MM.1S (cell line): ENCODE measurements around the gene PLCXD1.

Experiments
- DNase-seq: peaks from one replicate; pipeline ENCODE4 v3.0.0-alpha.2; 2015
- H2AFZ ChIP-seq: fragments of 300-600 bp; sonication (generic); 2 replicates; pipeline ENCODE4 v1.6.0; 2016; ENCODE audit warnings: antibody characterized with exemption, low read length
- H3F3A ChIP-seq: fragments of 300-600 bp; sonication (generic); 2 replicates; pipeline ENCODE4 v1.6.1; 2016; ENCODE audit warnings: mild to moderate bottlenecking, antibody characterized with exemption, low read length, moderate library complexity, mixed read lengths; ENCODE audit not compliant: insufficient read depth
- H3K27ac ChIP-seq: fragments of 300-600 bp; sonication (generic); 2 replicates; pipeline ENCODE4 v1.5.1; 2016; ENCODE audit warnings: mild to moderate bottlenecking, low read length
- H3K27me3 ChIP-seq: fragments of 300-600 bp; sonication (generic); replicated peaks from 2 replicates; pipeline ENCODE4 v1.6.0; 2016; ENCODE audit warnings: low read length; ENCODE audit not compliant: insufficient read depth
- H3K36me3 ChIP-seq: fragments of 300-600 bp; sonication (generic); replicated peaks from 2 replicates; pipeline ENCODE4 v1.6.1; 2016; ENCODE audit warnings: mild to moderate bottlenecking, low read length, mixed read lengths; ENCODE audit not compliant: insufficient read depth
- H3K4me1 ChIP-seq: fragments of 300-600 bp; sonication (generic); 2 replicates; pipeline ENCODE4 v1.6.1; 2016; ENCODE audit warnings: low read length, mixed read lengths
- H3K4me2 ChIP-seq: fragments of 300-600 bp; sonication (generic); 2 replicates; pipeline ENCODE4 v1.6.0; 2016; ENCODE audit warnings: low read depth, low read length
- H3K4me3 ChIP-seq: fragments of 300-600 bp; sonication (generic); 2 replicates; pipeline ENCODE4 v1.5.1; 2016; ENCODE audit warnings: low read length, mixed read lengths
- H3K79me2 ChIP-seq: fragments of 300-600 bp; sonication (generic); 2 replicates; pipeline ENCODE4 v1.6.1; 2016; ENCODE audit warnings: mixed run types, low read length, mixed read lengths
- H3K9ac ChIP-seq: fragments of 300-600 bp; sonication (generic); 2 replicates; pipeline ENCODE4 v1.6.1; 2016; ENCODE audit warnings: low read length, mixed read lengths
- H3K9me2 ChIP-seq: fragments of 300-600 bp; sonication (generic); replicated peaks from 2 replicates; pipeline ENCODE4 v1.6.1; 2016; ENCODE audit warnings: mild to moderate bottlenecking, low read length, mixed read lengths; ENCODE audit not compliant: insufficient read depth
- H3K9me3 ChIP-seq: fragments of 300-600 bp; sonication (generic); replicated peaks from 2 replicates; pipeline ENCODE4 v1.6.1; 2016; ENCODE audit warnings: mild to moderate bottlenecking, low read length, mixed read lengths; ENCODE audit not compliant: insufficient read depth
- H4K20me1 ChIP-seq: fragments of 300-600 bp; sonication (generic); 2 replicates; pipeline ENCODE4 v1.6.1; 2016; ENCODE audit warnings: mild to moderate bottlenecking, low read length, moderate library complexity, mixed read lengths; ENCODE audit not compliant: insufficient read depth
- EZH2 ChIP-seq: fragments of 300-600 bp; sonication (generic); optimal IDR thresholded peaks from 2 replicates; pipeline ENCODE3; 2017; ENCODE audit warnings: low read depth, mild to moderate bottlenecking, antibody characterized with exemption, low read length, mixed read lengths
- EZH2phosphoT487 ChIP-seq: fragments of 300-600 bp; sonication (generic); IDR thresholded peaks from 2 replicates; pipeline ENCODE4 v1.6.1; 2018; ENCODE audit warnings: antibody characterized with exemption, low read length
- TF ChIP-seq, protein P1 (sequence below): fragments of 300-600 bp; sonication (generic); IDR thresholded peaks from 2 replicates; pipeline ENCODE4 v1.5.1; 2016; ENCODE audit warnings: antibody characterized with exemption, low read length, mixed read lengths

Gene PLCXD1

DNA sequence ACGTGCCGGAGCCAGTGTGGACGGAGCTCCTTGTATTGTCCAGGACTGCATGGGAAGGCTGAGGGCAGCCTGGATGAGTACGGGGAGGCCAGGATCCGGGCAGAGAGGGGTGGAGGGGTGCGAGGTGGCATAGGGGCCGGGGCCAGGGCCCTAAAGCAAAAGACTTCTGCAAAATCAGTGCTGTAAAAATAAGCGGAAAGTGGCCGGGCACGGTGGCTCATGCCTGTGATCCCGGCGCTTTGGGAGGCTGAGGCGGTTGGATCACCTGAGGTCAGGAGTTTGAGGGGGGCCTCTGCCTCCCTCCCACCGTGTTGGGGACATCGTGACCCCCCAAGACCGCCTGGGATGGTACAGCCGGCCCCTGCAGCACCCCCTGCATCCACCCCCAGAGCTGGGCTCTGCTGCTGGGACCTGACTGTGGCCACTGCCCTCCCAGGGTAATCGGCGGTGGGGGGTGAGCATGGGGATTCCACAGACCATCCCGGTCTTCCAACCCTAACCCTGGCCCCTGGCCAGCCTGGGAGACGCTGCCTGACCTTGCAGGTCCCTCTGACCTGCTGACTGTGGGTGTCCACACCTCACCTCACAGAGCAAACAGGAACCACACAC is 23.4 kb upstream of the PLCXD1 start:
- Histone ChIP-seq H2AFZ (no peak overlapping the region), H3F3A (no peaks in the 10 kb centered on the region), H3K36me3 (no peaks in the 10 kb centered on the region), H3K27me3 (no peaks in the 10 kb centered on the region), H4K20me1 (no peaks in the 10 kb centered on the region), H3K9ac (no peak overlapping the region), H3K4me1 (no peaks in the 10 kb centered on the region), H3K79me2 (no peaks in the 10 kb centered on the region), H3K27ac (no peak overlapping the region), H3K9me3 (no peaks in the 10 kb centered on the region), H3K4me3 (no peak overlapping the region), H3K9me2 (no peaks in the 10 kb centered on the region), H3K4me2 (no peak overlapping the region)
- TF ChIP-seq EZH2phosphoT487 (no peak), EZH2 (no peak)
- TF ChIP-seq, protein P1, sequence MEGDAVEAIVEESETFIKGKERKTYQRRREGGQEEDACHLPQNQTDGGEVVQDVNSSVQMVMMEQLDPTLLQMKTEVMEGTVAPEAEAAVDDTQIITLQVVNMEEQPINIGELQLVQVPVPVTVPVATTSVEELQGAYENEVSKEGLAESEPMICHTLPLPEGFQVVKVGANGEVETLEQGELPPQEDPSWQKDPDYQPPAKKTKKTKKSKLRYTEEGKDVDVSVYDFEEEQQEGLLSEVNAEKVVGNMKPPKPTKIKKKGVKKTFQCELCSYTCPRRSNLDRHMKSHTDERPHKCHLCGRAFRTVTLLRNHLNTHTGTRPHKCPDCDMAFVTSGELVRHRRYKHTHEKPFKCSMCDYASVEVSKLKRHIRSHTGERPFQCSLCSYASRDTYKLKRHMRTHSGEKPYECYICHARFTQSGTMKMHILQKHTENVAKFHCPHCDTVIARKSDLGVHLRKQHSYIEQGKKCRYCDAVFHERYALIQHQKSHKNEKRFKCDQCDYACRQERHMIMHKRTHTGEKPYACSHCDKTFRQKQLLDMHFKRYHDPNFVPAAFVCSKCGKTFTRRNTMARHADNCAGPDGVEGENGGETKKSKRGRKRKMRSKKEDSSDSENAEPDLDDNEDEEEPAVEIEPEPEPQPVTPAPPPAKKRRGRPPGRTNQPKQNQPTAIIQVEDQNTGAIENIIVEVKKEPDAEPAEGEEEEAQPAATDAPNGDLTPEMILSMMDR: no peak
- DNase-seq: no peak

GRCh38 chrX:258291-259040 is 22.7 kb upstream of the PLCXD1 start:
- Histone ChIP-seq H4K20me1 (no peaks in the 10 kb centered on the region), H3K9ac (no peak overlapping the region), H3K4me2 (no peak overlapping the region)

GRCh38 chrX:259692-260355 is 21.4 kb upstream of the PLCXD1 start:
- TF ChIP-seq, protein P1: no peak
- TF ChIP-seq EZH2phosphoT487 (no peak), EZH2 (no peak)
- no peaks in the 10 kb centered on the region for H3K4me1 ChIP-seq
- no peak for DNase-seq
- H3K36me3 ChIP-seq: no peaks in the 10 kb centered on the region
- H3K27me3 ChIP-seq: no peaks in the 10 kb centered on the region
- no peaks in the 10 kb centered on the region for H3F3A ChIP-seq
- no peak overlapping the region for H3K27ac ChIP-seq
- H3K9me2 ChIP-seq: no peaks in the 10 kb centered on the region
- H3K4me3 ChIP-seq: no peak overlapping the region
- no peaks in the 10 kb centered on the region for H3K9me3 ChIP-seq
- no peak overlapping the region for H3K9ac ChIP-seq
- no peaks in the 10 kb centered on the region for H4K20me1 ChIP-seq
- H3K4me2 ChIP-seq: no peak overlapping the region
- H2AFZ ChIP-seq: no peak overlapping the region
- H3K79me2 ChIP-seq: no peaks in the 10 kb centered on the region

More at GRCh38 chrX:258291-259040, 22.7 kb upstream of the PLCXD1 start:
- H3K27ac ChIP-seq: no peak overlapping the region
- no peaks in the 10 kb centered on the region for H3K79me2 ChIP-seq
- no peaks in the 10 kb centered on the region for H3K9me3 ChIP-seq
- H3K36me3 ChIP-seq: no peaks in the 10 kb centered on the region
- TF ChIP-seq, protein P1: no peak
- TF ChIP-seq EZH2phosphoT487 (no peak), EZH2 (no peak)
- no peaks in the 10 kb centered on the region for H3K4me1 ChIP-seq
- H3K27me3 ChIP-seq: no peaks in the 10 kb centered on the region
- DNase-seq: no peak
- no peak overlapping the region for H3K4me3 ChIP-seq
- H3F3A ChIP-seq: no peaks in the 10 kb centered on the region
- no peaks in the 10 kb centered on the region for H3K9me2 ChIP-seq
- H2AFZ ChIP-seq: no peak overlapping the region
